GM19099 (cell line): ENCODE measurements around the gene TRIM66.

Source experiments
- POLR2A ChIP-seq: IDR thresholded peaks from 3 replicates; pipeline ENCODE4 v1.6.1; 2011; ENCODE audit warnings: low read depth; ENCODE audit not compliant: insufficient read length; ENCODE audit errors: extremely low read depth

Gene TRIM66

DNA sequence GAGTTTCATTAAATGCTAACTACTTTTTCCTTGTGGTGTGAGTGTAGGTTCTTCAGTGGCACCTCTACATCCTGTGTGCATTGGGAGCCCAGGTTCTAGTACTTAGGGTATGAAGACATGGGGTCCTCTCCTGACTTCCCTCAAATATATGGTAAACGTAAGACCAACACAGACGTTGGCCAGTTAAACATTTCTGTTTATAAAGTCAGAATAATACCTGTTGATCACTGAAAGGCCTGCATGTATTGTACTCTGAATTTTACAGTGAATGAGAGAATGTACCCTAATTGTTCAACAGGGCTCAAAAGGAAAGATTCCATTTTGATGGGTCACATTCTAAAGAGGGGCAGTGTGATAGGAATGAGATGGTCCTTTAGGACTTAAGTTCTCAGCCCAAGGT is 3.4 kb upstream of the TRIM66 start:
- no peak for TF ChIP-seq POLR2A

DNA sequence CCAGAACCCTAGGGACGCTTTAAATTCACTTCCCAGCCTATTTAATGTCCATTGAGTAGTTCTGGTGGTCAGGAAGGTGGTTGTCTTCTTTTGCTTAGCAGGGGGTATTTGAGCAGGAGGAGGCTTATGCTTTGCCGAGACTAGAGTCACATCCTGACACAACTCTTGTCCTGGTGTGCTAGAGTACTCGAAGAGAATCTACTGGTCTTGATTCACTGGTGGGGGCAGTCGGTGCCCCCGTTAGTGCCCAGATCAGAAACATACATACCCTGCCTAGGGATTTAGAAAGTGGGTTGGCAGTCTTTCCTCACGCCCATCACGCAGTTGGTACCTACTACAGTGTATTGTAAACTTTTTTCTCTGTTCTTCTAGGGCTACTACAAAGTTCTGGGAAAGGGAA is 2.8 kb upstream of the TRIM66 start:
- TF ChIP-seq POLR2A = no peak

DNA sequence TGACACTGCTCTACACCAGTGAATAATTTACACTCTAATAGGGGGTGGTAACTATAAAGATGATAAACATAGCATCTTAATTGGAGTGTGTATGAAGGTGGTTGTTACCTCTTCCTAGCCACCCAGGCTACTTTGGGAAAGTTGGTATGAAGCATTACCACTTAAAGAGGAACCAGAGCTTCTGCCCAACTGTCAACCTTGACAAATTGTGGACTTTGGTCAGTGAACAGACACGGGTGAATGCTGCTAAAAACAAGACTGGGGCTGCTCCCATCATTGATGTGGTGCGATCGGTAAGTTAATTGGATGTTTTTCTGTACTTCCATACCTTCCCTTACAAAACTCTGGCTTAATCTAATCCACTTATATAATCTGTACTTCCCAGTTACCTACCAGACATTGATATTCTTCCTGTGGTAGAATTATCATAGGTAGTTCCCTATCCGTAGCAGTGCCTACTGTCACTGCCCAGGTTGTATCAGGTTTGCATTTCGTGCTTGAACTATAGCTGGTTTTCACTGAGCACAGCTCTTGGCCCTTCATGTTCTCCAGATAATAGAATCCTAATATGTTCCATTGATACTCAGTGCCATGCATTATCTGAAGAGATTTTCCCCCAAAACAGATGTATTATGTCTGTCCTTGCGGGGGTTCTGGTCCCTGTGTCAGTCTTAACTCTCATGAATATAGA is 2.3 kb upstream of the TRIM66 start:
- no peak for TF ChIP-seq POLR2A

DNA sequence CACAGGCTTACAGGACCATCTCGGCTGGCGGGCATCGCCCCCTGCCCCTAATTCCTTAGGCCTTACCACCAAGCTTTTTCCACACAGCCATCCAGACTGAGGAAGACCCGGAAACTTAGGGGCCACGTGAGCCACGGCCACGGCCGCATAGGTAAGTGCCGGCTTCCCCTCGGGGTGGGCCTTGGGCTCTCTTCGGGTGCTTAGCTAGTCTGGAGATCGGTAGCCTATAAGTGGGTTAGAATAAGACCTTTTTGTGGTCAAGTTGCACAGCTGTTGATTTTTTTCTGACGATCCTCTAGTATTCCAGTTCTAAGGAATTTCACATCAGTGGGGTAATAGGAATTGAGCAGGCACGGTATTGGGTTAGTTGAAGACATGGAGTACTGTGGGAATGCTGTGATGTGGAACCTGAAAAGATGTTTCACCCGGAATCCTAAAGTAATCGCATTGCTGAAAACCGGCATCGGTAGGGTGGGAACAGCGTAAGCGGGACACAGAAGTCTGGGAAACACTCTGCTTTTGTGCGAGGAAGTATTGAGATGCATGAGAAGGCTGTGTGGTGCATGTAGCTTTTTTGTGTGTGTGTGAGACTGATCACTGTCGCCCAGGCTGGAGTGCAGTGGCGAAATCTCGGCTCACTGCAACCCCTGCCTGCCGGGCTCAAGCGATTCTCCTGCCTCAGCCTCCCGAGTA is 796 bp upstream of the TRIM66 start:
- TF ChIP-seq POLR2A = no peak

DNA sequence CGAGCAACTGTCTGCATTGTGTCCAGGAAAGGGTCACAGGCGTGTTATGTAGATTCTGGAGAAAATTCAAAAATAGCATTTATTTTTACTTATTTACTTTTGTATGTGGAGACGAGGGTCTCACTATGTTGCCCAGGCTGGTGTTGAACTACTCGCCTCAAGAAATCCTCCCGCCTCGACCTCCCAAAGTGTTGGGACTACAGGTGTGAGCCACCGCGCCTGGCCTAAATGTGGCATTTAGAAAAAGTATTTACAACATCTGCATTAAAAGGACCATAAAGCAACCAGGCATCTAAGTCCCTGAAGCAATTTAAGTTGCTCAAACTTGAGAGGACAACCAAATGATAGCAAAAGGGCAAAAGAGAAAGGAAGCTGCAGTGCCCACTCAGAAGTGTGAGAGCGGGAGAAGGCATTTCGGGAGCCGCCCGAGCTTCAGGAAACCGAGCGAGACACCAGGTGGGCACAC is 595 bp downstream of the TRIM66 start:
- no peak for TF ChIP-seq POLR2A

DNA sequence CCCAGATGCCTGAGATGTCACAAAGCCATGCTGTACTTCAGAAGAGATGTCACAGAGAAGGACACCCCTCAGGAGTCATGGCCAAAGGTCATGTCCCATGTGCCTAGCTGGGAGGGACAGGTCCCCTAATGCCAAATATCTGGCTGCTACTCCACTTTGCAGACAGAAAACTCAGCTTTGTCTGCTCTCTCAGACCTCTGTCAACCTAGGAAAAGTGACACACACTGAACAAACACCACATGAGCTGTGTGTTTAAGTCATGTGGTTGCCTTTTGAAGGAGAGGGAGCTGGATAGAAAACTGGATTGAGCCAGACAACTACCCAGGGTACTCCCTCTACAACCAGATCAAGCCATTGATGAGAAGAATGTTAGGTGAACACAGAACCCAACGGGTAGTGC is 3.5 kb downstream of the TRIM66 start:
- TF ChIP-seq POLR2A = no peak

DNA sequence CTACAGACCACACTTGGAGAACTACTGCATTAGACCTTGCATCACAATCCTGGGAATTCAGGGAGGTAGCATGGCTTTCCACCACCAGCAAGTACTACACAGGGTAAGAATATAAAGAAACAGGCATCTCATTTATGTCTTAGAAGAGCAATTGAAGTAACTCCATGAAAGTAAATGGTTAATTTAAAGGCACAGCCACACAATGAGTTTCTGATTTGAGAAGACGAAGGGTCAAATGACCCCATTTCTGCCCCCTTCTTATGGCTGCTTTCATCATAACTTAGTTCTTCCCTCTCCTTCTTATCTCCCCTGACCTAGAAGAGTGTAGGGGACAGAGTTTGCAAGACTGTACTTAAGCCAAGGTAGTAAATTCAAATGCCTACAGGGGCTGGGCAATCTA is 6.0 kb downstream of the TRIM66 start:
- no peak for TF ChIP-seq POLR2A

DNA sequence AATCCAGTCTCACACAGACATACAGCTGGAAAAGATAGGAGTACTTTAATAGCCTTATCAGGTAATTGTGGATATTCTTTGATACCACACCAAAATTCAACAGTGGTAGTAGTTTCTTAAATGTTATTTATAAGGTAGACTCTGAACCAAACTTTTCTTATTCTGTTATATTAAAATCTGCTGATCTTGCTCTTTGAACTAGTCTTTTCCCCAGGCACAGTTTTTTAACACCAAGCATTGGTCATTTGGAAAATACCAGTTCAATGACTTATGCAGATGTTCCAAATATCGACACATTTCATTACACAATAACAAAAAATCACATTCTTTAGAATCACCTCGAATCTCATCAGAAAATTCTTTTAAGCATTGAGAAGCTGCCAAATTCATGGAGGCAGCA is 7.6 kb downstream of the TRIM66 start:
- TF ChIP-seq POLR2A = no peak

DNA sequence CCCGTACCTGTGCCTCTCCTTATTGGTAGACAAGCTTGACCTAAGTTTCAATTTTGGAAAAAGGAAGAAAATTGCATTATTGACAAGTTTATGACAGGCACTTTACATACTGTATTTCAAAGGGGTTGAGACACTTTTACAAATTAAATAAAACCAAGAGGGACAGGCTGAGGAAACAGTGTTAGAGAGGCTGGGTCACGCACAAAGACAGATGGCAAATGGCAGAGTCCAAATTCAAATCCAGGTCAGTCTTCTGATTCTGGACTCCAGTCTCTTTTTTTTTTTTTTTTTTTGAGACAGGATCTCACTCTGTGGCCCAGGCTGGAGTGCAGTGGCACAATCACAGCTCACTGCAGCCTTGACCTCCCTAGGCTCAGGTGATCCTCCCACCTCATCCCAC is 10.1 kb downstream of the TRIM66 start:
- TF ChIP-seq POLR2A = no peak

DNA sequence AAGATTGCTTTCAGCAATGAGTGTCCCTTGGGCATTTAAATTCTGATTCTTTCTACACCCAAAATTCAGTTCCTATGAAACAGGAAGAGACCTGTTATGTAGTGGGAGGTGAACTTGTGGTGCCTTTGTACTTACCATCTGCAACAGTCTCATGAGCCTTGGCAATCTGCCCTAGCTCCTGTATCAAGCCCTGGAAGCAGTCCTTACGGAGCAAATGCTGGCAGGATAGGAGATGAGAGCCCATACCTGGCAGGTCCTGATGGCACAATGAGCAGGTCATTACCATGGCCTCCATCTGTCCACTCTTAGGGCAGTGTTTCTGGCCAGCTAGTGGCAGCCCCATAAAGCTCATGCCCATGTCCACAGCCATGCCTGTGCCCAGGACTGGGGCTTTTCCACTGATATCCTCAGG is 10.8 kb downstream of the TRIM66 start:
- no peak for TF ChIP-seq POLR2A

DNA sequence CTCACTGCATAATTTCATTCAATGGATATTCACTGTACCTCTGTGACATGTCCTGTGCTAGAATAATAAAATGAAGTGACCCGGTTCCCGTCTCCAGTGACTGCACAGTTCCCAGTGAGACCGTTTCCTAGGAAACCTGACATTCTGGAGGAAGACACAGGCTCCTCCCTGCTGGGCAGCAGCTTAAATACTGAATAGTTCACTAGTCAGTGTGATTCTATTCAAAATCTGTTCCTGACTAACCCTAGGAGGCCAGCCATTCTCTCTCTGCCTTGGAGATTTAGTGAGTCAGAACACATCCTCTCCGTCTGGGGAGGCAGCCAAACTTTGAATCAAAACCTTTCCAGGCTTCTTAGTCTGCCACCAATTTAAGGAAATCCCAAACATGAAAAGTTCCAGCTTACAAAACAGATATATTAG is 11.3 kb downstream of the TRIM66 start:
- TF ChIP-seq POLR2A = no peak

DNA sequence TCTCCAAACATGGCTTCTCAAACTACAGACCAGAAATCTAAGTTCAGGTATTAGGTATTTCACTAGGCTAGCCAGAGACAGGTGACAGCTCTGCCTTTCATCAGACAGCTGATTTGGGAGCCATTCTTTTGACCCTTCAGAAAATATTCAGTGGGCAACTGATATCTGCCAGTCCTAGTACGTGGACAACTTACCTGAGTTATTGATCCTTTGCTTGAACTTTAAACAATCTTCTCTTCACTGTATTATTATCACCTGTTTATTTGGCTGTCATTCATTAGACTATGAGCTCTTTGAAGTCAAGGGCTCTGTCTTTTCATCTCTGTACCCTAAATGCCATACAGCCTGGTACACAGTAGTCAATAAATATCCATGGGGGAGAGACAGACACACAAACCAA is 17.2 kb downstream of the TRIM66 start:
- TF ChIP-seq POLR2A = no peak

DNA sequence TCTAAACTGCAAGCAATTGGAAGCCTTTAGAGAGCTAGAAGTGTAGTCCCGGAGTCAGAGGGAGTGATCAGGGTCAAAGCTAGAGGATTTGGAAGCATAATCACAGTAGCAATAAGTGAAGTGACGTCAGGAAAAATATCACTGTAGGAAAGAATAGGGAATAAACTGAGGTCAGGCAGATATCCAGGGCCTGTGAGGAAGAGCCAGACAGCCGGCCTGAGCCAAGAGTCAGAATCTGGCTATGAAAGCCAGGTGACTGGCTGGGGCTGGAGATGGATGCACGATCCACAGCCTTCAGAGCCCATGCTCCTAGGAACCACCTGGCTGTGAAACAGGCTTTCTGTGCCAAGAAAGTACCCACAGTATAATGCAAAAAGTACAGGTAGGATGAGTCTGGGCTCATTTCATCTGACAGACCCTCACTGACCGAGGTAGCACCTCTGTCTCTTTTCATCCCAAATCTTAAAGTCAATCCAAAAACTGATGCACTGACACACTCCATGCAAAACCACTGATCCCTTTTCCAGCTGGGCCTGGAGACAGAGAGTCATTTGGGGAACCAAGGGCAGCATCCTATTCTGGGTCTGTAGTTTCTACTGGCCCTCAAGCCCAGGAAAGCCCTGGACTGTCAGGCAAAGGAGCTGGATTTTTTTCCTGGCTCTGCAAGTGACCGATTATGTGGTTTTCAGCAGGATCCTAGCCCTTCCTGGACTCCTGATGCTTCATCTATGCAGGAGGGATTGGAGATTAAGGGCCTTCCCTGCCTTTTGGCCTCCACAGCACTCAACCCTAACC is 21.3 kb downstream of the TRIM66 start:
- TF ChIP-seq POLR2A = no peak

DNA sequence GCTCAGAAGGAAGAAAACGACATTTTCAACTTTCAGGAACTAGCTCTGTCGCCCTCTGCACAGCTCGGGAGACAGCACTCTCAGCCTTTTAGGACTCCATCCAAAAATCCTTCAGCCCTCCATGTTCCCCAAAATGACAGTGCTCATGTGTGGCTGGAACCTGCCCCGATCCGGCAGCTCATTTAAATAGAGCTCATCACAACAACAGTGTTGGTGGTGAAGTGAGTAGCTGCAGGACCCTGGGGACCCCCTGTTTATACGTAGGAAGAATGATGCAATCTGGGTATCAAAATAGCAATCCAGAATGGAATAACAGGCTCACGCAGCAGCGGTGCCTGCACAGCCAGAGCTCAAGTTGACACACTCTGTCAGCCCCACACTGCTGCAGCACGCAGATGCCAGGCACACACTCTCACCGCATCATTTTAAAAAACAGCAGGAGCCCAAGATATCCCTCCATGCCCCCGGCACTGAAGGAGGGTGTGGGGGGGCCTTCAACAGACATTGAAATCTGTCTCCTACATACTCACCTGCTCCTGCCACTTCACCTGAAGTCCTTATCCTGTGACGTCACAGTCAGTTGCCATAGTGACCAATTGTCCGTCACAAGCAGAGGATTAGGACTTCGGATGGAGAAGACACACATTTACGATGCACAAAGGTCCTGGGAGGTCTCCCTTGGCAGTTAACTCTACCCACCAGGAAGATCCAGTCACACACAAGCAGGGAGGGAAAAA is 24.0 kb downstream of the TRIM66 start:
- TF ChIP-seq POLR2A = no peak

DNA sequence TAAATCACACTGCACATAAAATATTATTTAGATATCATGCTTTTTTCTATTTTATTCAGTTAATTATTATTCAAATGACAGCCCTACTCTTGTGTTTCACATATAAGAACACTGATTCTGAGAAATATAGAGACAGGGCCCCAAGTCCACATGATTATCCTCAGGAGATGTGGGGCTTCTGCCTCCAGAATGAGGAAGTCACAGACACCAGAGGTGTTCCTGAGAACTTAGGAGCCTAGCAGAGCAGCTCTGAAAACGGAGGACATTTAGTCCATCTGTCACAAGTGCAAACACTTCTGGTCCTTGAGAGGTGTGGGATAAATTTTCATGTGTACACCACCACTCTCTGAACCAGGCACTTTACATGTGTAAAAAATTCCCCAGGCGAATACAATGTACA is 26.2 kb downstream of the TRIM66 start:
- no peak for TF ChIP-seq POLR2A

DNA sequence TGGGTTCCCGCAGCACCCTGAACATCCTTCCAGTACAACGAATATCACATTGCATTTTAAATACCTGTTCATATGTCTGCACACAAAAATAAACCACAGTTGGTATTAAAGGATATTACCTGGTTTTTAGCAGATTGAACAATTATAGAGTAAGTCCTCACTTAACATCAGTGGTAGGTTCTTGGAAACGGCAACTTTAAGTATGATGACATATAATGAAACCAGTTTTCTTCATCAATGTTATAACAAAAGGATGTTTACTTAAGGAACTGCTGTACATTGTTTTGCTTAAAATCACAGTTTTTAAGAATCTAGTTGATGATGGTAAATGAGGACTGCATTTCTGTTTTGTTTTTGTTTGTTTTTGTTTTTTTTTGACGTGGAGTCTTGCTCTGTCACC is 28.0 kb downstream of the TRIM66 start:
- no peak for TF ChIP-seq POLR2A

DNA sequence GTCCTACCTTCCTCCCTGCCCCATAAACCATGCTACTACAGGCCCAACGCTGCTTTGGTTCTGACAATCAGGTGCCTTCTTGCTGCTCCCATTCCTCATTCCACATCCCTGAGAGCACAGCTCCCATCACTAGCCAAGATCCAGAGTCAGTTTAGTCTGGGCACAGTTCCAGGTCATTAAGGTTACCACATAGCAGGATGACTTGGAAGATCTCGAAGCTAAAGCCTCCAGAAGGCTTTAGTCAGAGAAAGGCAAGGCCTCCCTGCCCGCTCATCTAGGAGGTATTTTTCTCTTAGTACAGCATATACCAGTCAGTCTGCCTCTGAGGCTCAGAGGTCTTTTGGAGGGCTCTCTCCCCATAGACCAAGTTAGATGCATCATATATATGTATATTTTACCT is 30.3 kb downstream of the TRIM66 start:
- no peak for TF ChIP-seq POLR2A
